NB4 (cell line): Measurements from ENCODE around the gene VAV2.

ENCODE experiments used
- DNase-seq: peaks from one replicate; pipeline ENCODE4 v3.0.0; 2010; ENCODE audit warnings: low read depth
- H3K4me3 ChIP-seq: one replicate; pipeline ENCODE4 v1.5.1; 2011; ENCODE audit warnings: mild to moderate bottlenecking, low read depth, low read length, moderate library complexity
- MYC ChIP-seq: IDR thresholded peaks from 2 replicates; pipeline ENCODE4 v1.6.1; 2011; ENCODE audit warnings: low read depth, low read length
- POLR2A ChIP-seq: IDR thresholded peaks from 2 replicates; pipeline ENCODE4 v1.6.1; 2011; ENCODE audit warnings: mild to moderate bottlenecking; ENCODE audit not compliant: insufficient read length; ENCODE audit errors: extremely low read depth
- TF ChIP-seq, protein P1 (sequence below): IDR thresholded peaks from one replicate; pipeline ENCODE4 v1.5.1; 2012; ENCODE audit warnings: low read depth, low read length
- TF ChIP-seq, protein P2 (sequence below): IDR thresholded peaks from 2 replicates; pipeline ENCODE4 v1.6.1; 2011; ENCODE audit warnings: low read depth, low read length

The VAV2 gene

DNA sequence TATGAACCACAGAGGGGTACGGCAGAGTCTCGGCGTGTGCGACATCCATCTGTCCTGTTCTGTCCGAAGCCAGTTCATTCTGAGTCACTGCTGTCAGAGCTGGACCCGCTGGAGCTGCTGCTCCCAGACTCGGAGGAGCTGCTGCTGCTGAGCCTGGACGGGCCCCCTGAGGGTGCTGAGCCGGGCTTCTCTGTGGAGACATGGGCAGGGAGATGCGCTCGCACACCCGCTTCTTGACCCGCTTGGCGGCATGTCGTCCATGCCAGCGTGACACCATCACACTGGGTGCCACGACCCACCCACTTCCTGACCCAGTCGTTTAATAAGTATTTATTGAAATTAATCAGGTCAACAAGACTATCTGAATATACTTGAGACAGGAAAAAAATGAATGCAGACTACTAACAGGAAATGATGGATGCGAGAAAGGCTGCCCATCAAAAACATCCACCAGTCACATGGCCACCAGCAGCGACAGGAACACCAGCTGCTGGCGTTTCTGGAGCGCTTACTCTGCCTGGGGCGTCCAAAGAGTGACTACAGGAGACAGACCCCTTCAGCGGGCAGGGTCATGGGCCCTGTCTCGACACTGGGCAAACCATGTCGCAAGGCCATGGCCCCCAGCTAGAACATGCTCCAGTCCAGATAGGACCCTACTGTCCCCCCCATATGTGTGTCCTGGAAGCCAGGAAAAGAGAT is 41.5 kb upstream of the VAV2 start:
- TF ChIP-seq, protein P1, sequence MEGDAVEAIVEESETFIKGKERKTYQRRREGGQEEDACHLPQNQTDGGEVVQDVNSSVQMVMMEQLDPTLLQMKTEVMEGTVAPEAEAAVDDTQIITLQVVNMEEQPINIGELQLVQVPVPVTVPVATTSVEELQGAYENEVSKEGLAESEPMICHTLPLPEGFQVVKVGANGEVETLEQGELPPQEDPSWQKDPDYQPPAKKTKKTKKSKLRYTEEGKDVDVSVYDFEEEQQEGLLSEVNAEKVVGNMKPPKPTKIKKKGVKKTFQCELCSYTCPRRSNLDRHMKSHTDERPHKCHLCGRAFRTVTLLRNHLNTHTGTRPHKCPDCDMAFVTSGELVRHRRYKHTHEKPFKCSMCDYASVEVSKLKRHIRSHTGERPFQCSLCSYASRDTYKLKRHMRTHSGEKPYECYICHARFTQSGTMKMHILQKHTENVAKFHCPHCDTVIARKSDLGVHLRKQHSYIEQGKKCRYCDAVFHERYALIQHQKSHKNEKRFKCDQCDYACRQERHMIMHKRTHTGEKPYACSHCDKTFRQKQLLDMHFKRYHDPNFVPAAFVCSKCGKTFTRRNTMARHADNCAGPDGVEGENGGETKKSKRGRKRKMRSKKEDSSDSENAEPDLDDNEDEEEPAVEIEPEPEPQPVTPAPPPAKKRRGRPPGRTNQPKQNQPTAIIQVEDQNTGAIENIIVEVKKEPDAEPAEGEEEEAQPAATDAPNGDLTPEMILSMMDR: no peak
- TF ChIP-seq POLR2A (no peak), MYC (no peak)
- TF ChIP-seq, protein P2, sequence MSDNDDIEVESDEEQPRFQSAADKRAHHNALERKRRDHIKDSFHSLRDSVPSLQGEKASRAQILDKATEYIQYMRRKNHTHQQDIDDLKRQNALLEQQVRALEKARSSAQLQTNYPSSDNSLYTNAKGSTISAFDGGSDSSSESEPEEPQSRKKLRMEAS: no peak
- H3K4me3 ChIP-seq: no peak overlapping the region
- DNase-seq: no peak

- H3K4me3 ChIP-seq: no peak overlapping the region
- TF ChIP-seq, protein P1: no peak
- TF ChIP-seq MYC: no peak
- no peak for DNase-seq
These were observed 40.5 kb upstream of the VAV2 start for GRCh38 chr9:134032456-134033222.

GRCh38 chr9:134031783-134032182 is 39.7 kb upstream of the VAV2 start:
- H3K4me3 ChIP-seq: no peak overlapping the region
- no peak for TF ChIP-seq POLR2A
- TF ChIP-seq, protein P1: no peak
- TF ChIP-seq, protein P2: no peak
- TF ChIP-seq MYC: no peak
- DNase-seq: no peak

- TF ChIP-seq, protein P2: no peak
- TF ChIP-seq, protein P1: no peak
- TF ChIP-seq POLR2A: no peak
- TF ChIP-seq MYC: no peak
- DNase-seq: no peak
- no peak overlapping the region for H3K4me3 ChIP-seq
These were observed 38.8 kb upstream of the VAV2 start for GRCh38 chr9:134030821-134031470.

- no peak overlapping the region for H3K4me3 ChIP-seq
- TF ChIP-seq MYC (no peak), POLR2A (no peak)
- TF ChIP-seq, protein P1: no peak
- TF ChIP-seq, protein P2: no peak
- no peak for DNase-seq
These were observed 37.4 kb upstream of the VAV2 start for GRCh38 chr9:134029248-134030226.
